Measurements from ENCODE around the gene STARD7.

DNA sequence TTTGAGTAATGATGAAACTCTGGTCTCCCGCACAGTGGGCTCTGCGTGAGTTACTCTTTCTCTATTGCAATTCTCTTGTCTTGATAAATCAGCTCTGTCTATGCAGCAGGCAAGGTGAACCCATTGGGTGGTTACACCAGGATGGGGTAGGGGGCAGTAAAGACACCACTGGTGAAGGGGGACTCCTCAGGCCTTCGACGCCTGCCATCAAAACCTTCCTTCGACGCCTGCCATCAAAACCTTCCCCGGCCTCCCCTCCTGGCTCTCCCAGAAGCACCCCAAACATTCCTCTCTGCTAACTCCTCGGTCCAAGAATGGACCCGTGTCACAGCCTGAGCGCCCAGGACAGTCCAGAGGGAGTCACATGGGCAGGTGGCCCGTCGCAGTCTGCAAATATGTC is 4.8 kb upstream of the STARD7 start:
- TF ChIP-seq, protein P1, sequence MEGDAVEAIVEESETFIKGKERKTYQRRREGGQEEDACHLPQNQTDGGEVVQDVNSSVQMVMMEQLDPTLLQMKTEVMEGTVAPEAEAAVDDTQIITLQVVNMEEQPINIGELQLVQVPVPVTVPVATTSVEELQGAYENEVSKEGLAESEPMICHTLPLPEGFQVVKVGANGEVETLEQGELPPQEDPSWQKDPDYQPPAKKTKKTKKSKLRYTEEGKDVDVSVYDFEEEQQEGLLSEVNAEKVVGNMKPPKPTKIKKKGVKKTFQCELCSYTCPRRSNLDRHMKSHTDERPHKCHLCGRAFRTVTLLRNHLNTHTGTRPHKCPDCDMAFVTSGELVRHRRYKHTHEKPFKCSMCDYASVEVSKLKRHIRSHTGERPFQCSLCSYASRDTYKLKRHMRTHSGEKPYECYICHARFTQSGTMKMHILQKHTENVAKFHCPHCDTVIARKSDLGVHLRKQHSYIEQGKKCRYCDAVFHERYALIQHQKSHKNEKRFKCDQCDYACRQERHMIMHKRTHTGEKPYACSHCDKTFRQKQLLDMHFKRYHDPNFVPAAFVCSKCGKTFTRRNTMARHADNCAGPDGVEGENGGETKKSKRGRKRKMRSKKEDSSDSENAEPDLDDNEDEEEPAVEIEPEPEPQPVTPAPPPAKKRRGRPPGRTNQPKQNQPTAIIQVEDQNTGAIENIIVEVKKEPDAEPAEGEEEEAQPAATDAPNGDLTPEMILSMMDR (IDR thresholded peaks at IDR 0.05; ENCODE audit: extremely low read depth in 1 of 2, insufficient read depth in 1 of 2, low read depth in 1 of 2, low read length in 2 of 2): no peak
- TF ChIP-seq POLR2AphosphoS5 (IDR thresholded peaks at IDR 0.05; ENCODE audit: insufficient read depth, low read depth, low read length): no peak
- TF ChIP-seq, protein P2, sequence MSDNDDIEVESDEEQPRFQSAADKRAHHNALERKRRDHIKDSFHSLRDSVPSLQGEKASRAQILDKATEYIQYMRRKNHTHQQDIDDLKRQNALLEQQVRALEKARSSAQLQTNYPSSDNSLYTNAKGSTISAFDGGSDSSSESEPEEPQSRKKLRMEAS (IDR thresholded peaks at IDR 0.05; ENCODE audit: insufficient read depth, insufficient read length): no peak
- no peak for TF ChIP-seq POLR2A (IDR thresholded peaks at IDR 0.05; ENCODE audit: low read depth, low read length)
- no peak for TF ChIP-seq EZH2 (IDR thresholded peaks at IDR 0.05; ENCODE audit: borderline replicate concordance, low read depth, low read length, severe bottlenecking)
- TF ChIP-seq JUN (IDR thresholded peaks at IDR 0.05; ENCODE audit: borderline replicate concordance, insufficient read depth, insufficient read length, low read depth): no peak
